ENCODE results near the gene SUPT6H. TPM values are rescaled to one million over a fixed set of nuclear protein-coding genes. Genes with fewer than 3 reads are reported as not detected.

The SUPT6H gene
- total and polyA plus RNA-seq, 9 of the 15 experiments (the other 6 are each of a cell fraction or from before 2014, with no cell fraction given) = 1.7 to 77.7 (median 49.2) TPM

GRCh38 chr17:28741358-28742349, 79.6 kb downstream of the SUPT6H start (continued):
- no peak for TF ChIP-seq MECOM (CRISPR knock-in tag; IDR thresholded peaks at IDR 0.05)
- TF ChIP-seq PURB (CRISPR knock-in tag; IDR thresholded peaks at IDR 0.05; ENCODE audit: low read depth) = no peak
- TF ChIP-seq HNRNPH1 (optimal IDR thresholded peaks at IDR 0.05; ENCODE audit: low read depth, low read length) = no peak
- no peak for TF ChIP-seq ARID2 (IDR thresholded peaks at IDR 0.05)
- no peak for TF ChIP-seq ZNF764 (CRISPR knock-in tag; IDR thresholded peaks at IDR 0.05; ENCODE audit: low read depth)
- TF ChIP-seq STAT6 (CRISPR knock-in tag; IDR thresholded peaks at IDR 0.05) = no peak
- TF ChIP-seq POLR3A (IDR thresholded peaks at IDR 0.05; ENCODE audit: borderline replicate concordance, extremely low read depth, insufficient read depth, insufficient read length) = no peak
- peak; percentile 94 for TF ChIP-seq SPI1 (IDR thresholded peaks at IDR 0.05; ENCODE audit: borderline replicate concordance, low read depth, low read length)
- TF ChIP-seq FOXK1 (CRISPR knock-in tag; IDR thresholded peaks at IDR 0.05; ENCODE audit: borderline replicate concordance) = peak; percentile 68; the same call in 1 of the 2 replicates
- TF ChIP-seq TCF3 (CRISPR knock-in tag; IDR thresholded peaks at IDR 0.05) = peak; percentile 85
- TF ChIP-seq CBX8 (IDR thresholded peaks at IDR 0.05; ENCODE audit: borderline replicate concordance, extremely low read depth, low read depth, low read length, poor library complexity, severe bottlenecking) = no peak
- no peak for TF ChIP-seq MBD1 (CRISPR knock-in tag; IDR thresholded peaks at IDR 0.05)
- no peak for TF ChIP-seq RAD21 (CRISPR knock-in tag; conservative IDR thresholded peaks at IDR 0.05 in 1 of 2, IDR thresholded peaks at IDR 0.05 in 1 of 2)
- TF ChIP-seq RNF2 (IDR thresholded peaks at IDR 0.05) = peak; percentile 74; the same call in 1 of the 2 replicates
- TF ChIP-seq CBX1 (IDR thresholded peaks at IDR 0.05; ENCODE audit: low read depth) = no peak
- no peak for TF ChIP-seq JUN (IDR thresholded peaks at IDR 0.05; ENCODE audit: borderline replicate concordance, low read depth, low read length)
- TF ChIP-seq JUN (CRISPR knock-in tag; IDR thresholded peaks at IDR 0.05; ENCODE audit: borderline replicate concordance) = no peak
- no peak for TF ChIP-seq CHD1 (IDR thresholded peaks at IDR 0.05; ENCODE audit: low read length)
- no peak for TF ChIP-seq NR2F6 (CRISPR knock-in tag; IDR thresholded peaks at IDR 0.05)
- peak; percentile 41; the same call in 1 of the 2 replicates for TF ChIP-seq EP400 (IDR thresholded peaks at IDR 0.05)
- TF ChIP-seq RHOXF2B (CRISPR knock-in tag; conservative IDR thresholded peaks at IDR 0.05) = no peak

Data from K562 (cell line).